DND-41 (cell line): ENCODE data around the gene GTF3C1.

Experiments
- ATAC-seq: fragments of 200-7000 bp; cut with Tn5 transposase; 3 replicates; pipeline ENCODE4 v1.9.1; 2021; ENCODE audit warnings: low read depth; ENCODE audit not compliant: insufficient read depth
- DNase-seq: peaks from one replicate; pipeline ENCODE4 v3.0.0-alpha.2; 2020
- H2AFZ ChIP-seq: 2 replicates; pipeline ENCODE4 v1.6.0; 2012; ENCODE audit warnings: low read depth, low read length
- H3K27ac ChIP-seq: 2 replicates; pipeline ENCODE4 v1.5.1; 2012; ENCODE audit warnings: low read length, inconsistent platforms
- H3K27me3 ChIP-seq: fragments of 200-600 bp; sonication (generic); 2 replicates; pipeline ENCODE4 v1.6.0; 2012; ENCODE audit warnings: low read length, mild to moderate bottlenecking, inconsistent platforms; ENCODE audit not compliant: insufficient read depth, poor library complexity
- H3K36me3 ChIP-seq: 2 replicates; pipeline ENCODE4 v1.5.1; 2012; ENCODE audit warnings: low read length, inconsistent platforms; ENCODE audit not compliant: insufficient read depth
- H3K4me1 ChIP-seq: 2 replicates; pipeline ENCODE4 v1.5.1; 2012; ENCODE audit warnings: mild to moderate bottlenecking, low read length; ENCODE audit not compliant: insufficient read depth
- H3K4me2 ChIP-seq: 2 replicates; pipeline ENCODE4 v1.6.0; 2012; ENCODE audit warnings: mild to moderate bottlenecking, moderate library complexity, low read length, inconsistent platforms; ENCODE audit not compliant: insufficient read depth
- H3K4me3 ChIP-seq, 2 experiments: fragments of 200-600 bp in 1 of 2; shearing (Covaris generic) in 1 of 2; 2 replicates each; pipeline ENCODE4 v1.5.1; 2012 to 2016; ENCODE audit warnings: inconsistent platforms in 2 of 2, low read length in 2 of 2, mild to moderate bottlenecking in 2 of 2, low read depth in 1 of 2, moderate library complexity in 1 of 2
- H3K79me2 ChIP-seq: 2 replicates; pipeline ENCODE4 v1.6.0; 2012; ENCODE audit warnings: low read length, inconsistent platforms; ENCODE audit not compliant: insufficient read depth
- H3K9ac ChIP-seq: 2 replicates; pipeline ENCODE4 v1.6.0; 2012; ENCODE audit warnings: low read depth, mild to moderate bottlenecking, inconsistent platforms, low read length, moderate library complexity
- H3K9me3 ChIP-seq: 2 replicates; pipeline ENCODE4 v1.5.1; 2012; ENCODE audit warnings: low read length, moderate library complexity, mild to moderate bottlenecking, inconsistent platforms; ENCODE audit not compliant: insufficient read depth, severe bottlenecking
- H4K20me1 ChIP-seq: 2 replicates; pipeline ENCODE4 v1.6.0; 2012; ENCODE audit warnings: low read length; ENCODE audit not compliant: insufficient read depth
- CTCF ChIP-seq: IDR thresholded peaks from 2 replicates; pipeline ENCODE4 v1.5.1; 2012; ENCODE audit warnings: borderline replicate concordance, low read length, moderate library complexity, mild to moderate bottlenecking; ENCODE audit not compliant: poor library complexity, severe bottlenecking; ENCODE audit errors: extremely low read depth
- EZH2 ChIP-seq: IDR thresholded peaks from 3 replicates; pipeline ENCODE4 v1.6.1; 2012; ENCODE audit warnings: borderline replicate concordance, low read depth, mild to moderate bottlenecking, moderate library complexity, low read length, inconsistent platforms; ENCODE audit not compliant: severe bottlenecking

GTF3C1 gene

GRCh38 chr16:27543801-27544200 is 5.9 kb downstream of the GTF3C1 start:
- no peak overlapping the region for H3K4me2 ChIP-seq
- peaks cover 79% of the 10 kb centered on the region for H3K36me3 ChIP-seq
- no peak for DNase-seq
- no peak for ATAC-seq
- no peaks in the 10 kb centered on the region for H3K9me3 ChIP-seq
- no peak overlapping the region for H2AFZ ChIP-seq
- H3K27me3 ChIP-seq, result no peaks in the 10 kb centered on the region
- H3K27ac ChIP-seq, result no peak overlapping the region
- peaks cover 21% of the 10 kb centered on the region for H4K20me1 ChIP-seq
- H3K4me1 ChIP-seq, result peaks cover 19% of the 10 kb centered on the region
- no peak for TF ChIP-seq EZH2
- TF ChIP-seq CTCF, result no peak
- H3K79me2 ChIP-seq, result peaks cover 28% of the 10 kb centered on the region
- no peak overlapping the region for H3K9ac ChIP-seq
- no peak overlapping the region for H3K4me3 ChIP-seq

DNA sequence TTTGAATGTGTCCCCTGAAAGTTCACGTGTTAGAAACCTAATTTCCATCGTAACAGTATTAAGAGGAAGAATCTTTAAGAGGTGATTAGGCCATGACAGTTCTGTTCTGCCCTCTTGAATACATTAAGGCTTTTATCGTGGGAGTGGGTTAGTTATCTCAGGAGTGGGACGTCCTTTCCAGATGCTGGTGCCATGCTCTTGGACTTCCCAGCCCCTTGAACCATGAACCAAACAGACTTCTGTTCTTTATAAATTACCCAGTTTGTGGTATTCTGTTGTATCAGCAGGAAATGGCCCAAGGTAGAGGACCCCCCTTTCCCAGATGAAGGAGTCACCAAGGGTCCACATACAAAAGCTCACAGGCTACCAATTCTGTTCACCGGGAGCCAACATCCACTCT is 10.1 kb downstream of the GTF3C1 start:
- DNase-seq, result no peak
- Histone ChIP-seq H3K27me3 (no peaks in the 10 kb centered on the region), H3K4me3 (no peak overlapping the region), H3K4me2 (no peak overlapping the region), H3K27ac (no peak overlapping the region), H3K9ac (no peak overlapping the region), H4K20me1 (peaks cover 5% of the 10 kb centered on the region; the same call in 1 of the 2 replicates), H3K79me2 (no peaks in the 10 kb centered on the region), H3K4me1 (no peaks in the 10 kb centered on the region), H2AFZ (no peak overlapping the region), H3K36me3 (peaks cover 97% of the 10 kb centered on the region), H3K9me3 (no peaks in the 10 kb centered on the region)
- TF ChIP-seq EZH2 (no peak), CTCF (no peak)
- ATAC-seq, result no peak

- Histone ChIP-seq H3K9ac (no peak overlapping the region), H3K27ac (no peak overlapping the region), H3K9me3 (no peaks in the 10 kb centered on the region), H3K79me2 (no peaks in the 10 kb centered on the region), H3K4me3 (no peak overlapping the region), H3K4me1 (no peaks in the 10 kb centered on the region), H3K4me2 (no peak overlapping the region), H4K20me1 (peaks cover 5% of the 10 kb centered on the region; the same call in 1 of the 2 replicates), H3K27me3 (no peaks in the 10 kb centered on the region), H3K36me3 (peaks cover 96% of the 10 kb centered on the region), H2AFZ (no peak overlapping the region)
- TF ChIP-seq EZH2 (no peak), CTCF (no peak)
- no peak for ATAC-seq
- no peak for DNase-seq
Measured at GRCh38 chr16:27539120-27539519, 10.6 kb downstream of the GTF3C1 start.

DNA sequence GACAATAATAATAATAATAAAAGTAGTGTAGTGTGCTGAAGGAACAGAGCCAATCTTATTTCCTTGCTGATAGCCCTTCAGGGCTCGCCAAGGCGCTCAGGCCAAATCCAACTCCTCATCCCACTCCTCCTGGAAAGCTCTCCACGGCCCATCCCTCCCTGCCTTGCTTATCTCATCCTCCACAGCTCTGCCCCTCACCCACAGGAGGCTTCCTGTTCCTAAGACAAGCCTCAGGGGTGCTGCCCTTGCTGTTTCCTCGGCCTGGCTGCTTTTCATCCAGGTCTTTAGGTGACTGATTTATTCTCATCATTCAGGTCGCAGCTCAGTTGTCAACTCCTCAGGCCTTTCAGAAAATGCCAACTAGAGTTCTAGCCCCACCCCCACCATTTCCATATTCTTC is 11.2 kb downstream of the GTF3C1 start:
- H3K27me3 ChIP-seq, result no peaks in the 10 kb centered on the region
- no peak overlapping the region for H3K4me3 ChIP-seq
- H3K9ac ChIP-seq, result no peak overlapping the region
- no peaks in the 10 kb centered on the region for H3K79me2 ChIP-seq
- TF ChIP-seq CTCF (no peak), EZH2 (no peak)
- no peak overlapping the region for H3K27ac ChIP-seq
- H3K4me2 ChIP-seq, result no peak overlapping the region
- no peak overlapping the region for H2AFZ ChIP-seq
- ATAC-seq (no peak), DNase-seq (no peak)
- peaks cover 5% of the 10 kb centered on the region; the same call in 1 of the 2 replicates for H4K20me1 ChIP-seq
- no peaks in the 10 kb centered on the region for H3K4me1 ChIP-seq
- H3K36me3 ChIP-seq, result peaks cover 95% of the 10 kb centered on the region
- H3K9me3 ChIP-seq, result no peaks in the 10 kb centered on the region
